ENCODE measurements around the gene CTSW. TPM values are rescaled to one million over a fixed set of nuclear protein-coding genes. Genes with fewer than 3 reads are reported as not detected.
A peak's percentile ranks its signal among the peaks of the same experiment; 100 is the strongest.

CTSW gene
- total RNA-seq, 2 donors from 2014 or later, result not detected

- 0 to 1% methylated on average over 26 to 54 of the region's 59 CpGs for WGBS, 2 experiments (ENCODE audit: insufficient coverage in 1 of 2, insufficient read length in 1 of 2)
- H3K4me1 Mint-ChIP-seq, result no peaks in the 10 kb centered on the region
Observed at GRCh38 chr11:65919141-65919572, 39.5 kb downstream of the CTSW start, which contains the start of gene DRAP1. Gene DRAP1 (plus strand): TSS chr11:65919426. CDS start chr11:65919502, 76 bp downstream.

GRCh38 chr11:65919573-65920371, 40.1 kb downstream of the CTSW start:
- WGBS, 2 experiments (ENCODE audit: insufficient coverage in 1 of 2, insufficient read length in 1 of 2), result 5 to 21% methylated on average over 13 to 55 of the region's 60 CpGs
- Mint-ChIP-seq H3K36me3 (ENCODE audit: low read depth) (peaks cover 19% of the 10 kb centered on the region), H3K27ac (peak overlapping the region; percentile 61), H3K4me3 (peak overlapping the region; percentile 79), H3K4me1 (no peaks in the 10 kb centered on the region), H3K27me3 (ENCODE audit: insufficient read depth) (peaks cover 3% of the 10 kb centered on the region), H3K9me3 (no peaks in the 10 kb centered on the region)
- Histone ChIP-seq H3K9ac (ENCODE audit: extremely low read depth, low read length, poor library complexity, severe bottlenecking) (peak overlapping the region; percentile 38), H3K4me3 (ENCODE audit: low read length) (peak overlapping the region; percentile 84), H3K4me1 (ENCODE audit: control insufficient read depth, insufficient read depth, low read length) (peaks cover 7% of the 10 kb centered on the region), H3K9me3 (ENCODE audit: control insufficient read depth, low read length) (no peaks in the 10 kb centered on the region), H3K27ac (ENCODE audit: low read depth, low read length) (no peak overlapping the region), H3K36me3 (ENCODE audit: control insufficient read depth, insufficient read depth, low read length) (peaks cover 15% of the 10 kb centered on the region), H3K27me3 (ENCODE audit: control insufficient read depth, insufficient read depth, low read length, poor library complexity, severe bottlenecking) (no peaks in the 10 kb centered on the region)
- TF ChIP-seq, protein P1, sequence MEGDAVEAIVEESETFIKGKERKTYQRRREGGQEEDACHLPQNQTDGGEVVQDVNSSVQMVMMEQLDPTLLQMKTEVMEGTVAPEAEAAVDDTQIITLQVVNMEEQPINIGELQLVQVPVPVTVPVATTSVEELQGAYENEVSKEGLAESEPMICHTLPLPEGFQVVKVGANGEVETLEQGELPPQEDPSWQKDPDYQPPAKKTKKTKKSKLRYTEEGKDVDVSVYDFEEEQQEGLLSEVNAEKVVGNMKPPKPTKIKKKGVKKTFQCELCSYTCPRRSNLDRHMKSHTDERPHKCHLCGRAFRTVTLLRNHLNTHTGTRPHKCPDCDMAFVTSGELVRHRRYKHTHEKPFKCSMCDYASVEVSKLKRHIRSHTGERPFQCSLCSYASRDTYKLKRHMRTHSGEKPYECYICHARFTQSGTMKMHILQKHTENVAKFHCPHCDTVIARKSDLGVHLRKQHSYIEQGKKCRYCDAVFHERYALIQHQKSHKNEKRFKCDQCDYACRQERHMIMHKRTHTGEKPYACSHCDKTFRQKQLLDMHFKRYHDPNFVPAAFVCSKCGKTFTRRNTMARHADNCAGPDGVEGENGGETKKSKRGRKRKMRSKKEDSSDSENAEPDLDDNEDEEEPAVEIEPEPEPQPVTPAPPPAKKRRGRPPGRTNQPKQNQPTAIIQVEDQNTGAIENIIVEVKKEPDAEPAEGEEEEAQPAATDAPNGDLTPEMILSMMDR (conservative IDR thresholded peaks at IDR 0.05), result peak; percentile 1
- peak; percentile 78 for DNase-seq

More at GRCh38 chr11:65919141-65919572, 39.5 kb downstream of the CTSW start, which contains the start of gene DRAP1:
- Mint-ChIP-seq H3K27me3 (ENCODE audit: insufficient read depth) (peaks cover 4% of the 10 kb centered on the region), H3K9me3 (no peaks in the 10 kb centered on the region), H3K27ac (peak within 1 kb of the TSS; percentile 84), H3K36me3 (ENCODE audit: low read depth) (peaks cover 19% of the 10 kb centered on the region), H3K4me3 (peak within 1 kb of the TSS; percentile 79)
- TF ChIP-seq, protein P1 (conservative IDR thresholded peaks at IDR 0.05), result peak; percentile 13
- Histone ChIP-seq H3K4me1 (ENCODE audit: control insufficient read depth, insufficient read depth, low read length) (peaks cover 7% of the 10 kb centered on the region), H3K9ac (ENCODE audit: extremely low read depth, low read length, poor library complexity, severe bottlenecking) (peak within 1 kb of the TSS; percentile 87), H3K27me3 (ENCODE audit: control insufficient read depth, insufficient read depth, low read length, poor library complexity, severe bottlenecking) (no peaks in the 10 kb centered on the region), H3K27ac (ENCODE audit: low read depth, low read length) (peak within 1 kb of the TSS; percentile 77), H3K36me3 (ENCODE audit: control insufficient read depth, insufficient read depth, low read length) (peaks cover 15% of the 10 kb centered on the region), H3K9me3 (ENCODE audit: control insufficient read depth, low read length) (no peaks in the 10 kb centered on the region), H3K4me3 (ENCODE audit: low read length) (peak within 1 kb of the TSS; percentile 97)
- DNase-seq, result peak; percentile 99

DNA sequence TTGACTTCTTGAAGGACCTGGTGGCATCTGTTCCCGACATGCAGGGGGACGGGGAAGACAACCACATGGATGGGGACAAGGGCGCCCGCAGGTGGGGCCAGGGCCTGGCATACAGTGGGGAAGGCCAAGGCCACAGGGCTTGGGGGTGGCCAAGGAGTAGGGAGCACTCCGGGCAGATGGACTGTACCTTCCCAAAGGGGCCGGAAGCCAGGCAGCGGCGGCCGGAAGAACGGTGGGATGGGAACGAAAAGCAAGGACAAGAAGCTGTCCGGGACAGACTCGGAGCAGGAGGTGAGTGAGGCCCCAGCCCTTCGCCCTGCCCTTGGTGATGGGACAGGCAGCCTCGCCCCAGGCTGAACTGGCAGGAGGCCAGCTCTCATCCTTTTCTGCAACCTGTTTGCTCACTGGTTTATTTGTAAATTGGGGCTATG, 40.8 kb downstream of the CTSW start:
- TF ChIP-seq, protein P1 (conservative IDR thresholded peaks at IDR 0.05), result no peak
- no peaks in the 10 kb centered on the region for H3K9me3 Mint-ChIP-seq
- Histone ChIP-seq H3K9ac (ENCODE audit: extremely low read depth, low read length, poor library complexity, severe bottlenecking) (peak overlapping the region; percentile 38), H3K27ac (ENCODE audit: low read depth, low read length) (no peak overlapping the region), H3K4me1 (ENCODE audit: control insufficient read depth, insufficient read depth, low read length) (peaks cover 7% of the 10 kb centered on the region), H3K9me3 (ENCODE audit: control insufficient read depth, low read length) (no peaks in the 10 kb centered on the region), H3K27me3 (ENCODE audit: control insufficient read depth, insufficient read depth, low read length, poor library complexity, severe bottlenecking) (no peaks in the 10 kb centered on the region), H3K36me3 (ENCODE audit: control insufficient read depth, insufficient read depth, low read length) (peaks cover 15% of the 10 kb centered on the region), H3K4me3 (ENCODE audit: low read length) (peak overlapping the region; percentile 84)
- no peaks in the 10 kb centered on the region for H3K27me3 Mint-ChIP-seq (ENCODE audit: insufficient read depth)
- no peak for DNase-seq
- no peak overlapping the region for H3K27ac Mint-ChIP-seq
- H3K4me1 Mint-ChIP-seq, result no peaks in the 10 kb centered on the region
- H3K36me3 Mint-ChIP-seq (ENCODE audit: low read depth), result peaks cover 19% of the 10 kb centered on the region
- WGBS, 2 experiments (ENCODE audit: insufficient coverage in 1 of 2, insufficient read length in 1 of 2), result 88 to 90% methylated on average over 11 to 15 of the region's 15 CpGs
- peak overlapping the region; percentile 79 for H3K4me3 Mint-ChIP-seq
